Measurements from ENCODE around the gene PARD3. TPM values are rescaled to one million over a fixed set of nuclear protein-coding genes. Genes with fewer than 3 reads are reported as not detected.

Gene PARD3
- total RNA-seq, 1 experiment from 2014 or later = 51.8 TPM

GRCh38 chr10:34061841-34062240 is 753.3 kb downstream of the PARD3 start (continued):
- TF ChIP-seq ATF6 (CRISPR knock-in tag; IDR thresholded peaks at IDR 0.05) (no peak), NFE2L1 (CRISPR knock-in tag; IDR thresholded peaks at IDR 0.05) (no peak), NR3C1 (CRISPR knock-in tag; conservative IDR thresholded peaks at IDR 0.05; ENCODE audit: low read depth) (no peak), EMX1 (CRISPR knock-in tag; IDR thresholded peaks at IDR 0.05) (no peak)
